HG02885 (cell line): ENCODE measurements around the gene GLUL.
"Not testable (repeated sequence)": the region's sequence is repeated elsewhere in the genome, so short reads cannot be mapped to it uniquely, and the experiment has no call there.

Experiments
- ATAC-seq: cut with Tn5 transposase; IDR thresholded peaks from one replicate; pipeline ENCODE4 v1.9.1; 2021; ENCODE audit warnings: mild to moderate bottlenecking; ENCODE audit not compliant: unreplicated experiment, poor library complexity

Gene GLUL

GRCh38 chr1:182370532-182370931 is 21.1 kb downstream of the GLUL start:
- ATAC-seq = no peak

- peak; percentile 64 for ATAC-seq
Observed at GRCh38 chr1:182368903-182369302, 22.7 kb downstream of the GLUL start.

GRCh38 chr1:182368358-182368757 is 23.2 kb downstream of the GLUL start:
- ATAC-seq = peak; percentile 35

- ATAC-seq = no peak
Observed at GRCh38 chr1:182367926-182368325, 23.7 kb downstream of the GLUL start.

GRCh38 chr1:182366596-182366995 is 25.0 kb downstream of the GLUL start:
- no peak for ATAC-seq

- no peak for ATAC-seq
Observed at GRCh38 chr1:182359645-182360044, 31.9 kb downstream of the GLUL start.

- no peak for ATAC-seq
Observed at GRCh38 chr1:182357913-182358312, 33.7 kb downstream of the GLUL start.

- no peak for ATAC-seq
Observed at GRCh38 chr1:182357171-182357570, 34.4 kb downstream of the GLUL start.

- ATAC-seq = no peak
Observed at GRCh38 chr1:182355723-182356098, 35.9 kb downstream of the GLUL start.

GRCh38 chr1:182351790-182352364 is 39.7 kb downstream of the GLUL start:
- no peak for ATAC-seq

- ATAC-seq = no peak
Observed at GRCh38 chr1:182350839-182351238, 40.8 kb downstream of the GLUL start.

- no peak for ATAC-seq
Observed at GRCh38 chr1:182348961-182349747, 42.4 kb downstream of the GLUL start.

GRCh38 chr1:182347019-182347418 is 44.6 kb downstream of the GLUL start:
- no peak for ATAC-seq

GRCh38 chr1:182340233-182341058 is 51.1 kb downstream of the GLUL start:
- ATAC-seq = no peak

- no peak for ATAC-seq
Observed at GRCh38 chr1:182339684-182340083, 51.9 kb downstream of the GLUL start.

GRCh38 chr1:182338806-182339370 is 52.7 kb downstream of the GLUL start:
- ATAC-seq = no peak

GRCh38 chr1:182337736-182338571 is 53.6 kb downstream of the GLUL start:
- no peak for ATAC-seq

GRCh38 chr1:182335771-182336566 is 55.6 kb downstream of the GLUL start:
- ATAC-seq = no peak

GRCh38 chr1:182333071-182333571 is 58.5 kb downstream of the GLUL start:
- ATAC-seq = not testable (repeated sequence)
